ENCODE data around the gene ZNF17. TPM values are rescaled to one million over a fixed set of nuclear protein-coding genes. Genes with fewer than 3 reads are reported as not detected.

Gene ZNF17
- total and polyA plus RNA-seq, 2 of the 8 experiments (the other 6 are each of a cell fraction or from before 2014, with no cell fraction given) = 3.8 to 10.2 TPM

DNA sequence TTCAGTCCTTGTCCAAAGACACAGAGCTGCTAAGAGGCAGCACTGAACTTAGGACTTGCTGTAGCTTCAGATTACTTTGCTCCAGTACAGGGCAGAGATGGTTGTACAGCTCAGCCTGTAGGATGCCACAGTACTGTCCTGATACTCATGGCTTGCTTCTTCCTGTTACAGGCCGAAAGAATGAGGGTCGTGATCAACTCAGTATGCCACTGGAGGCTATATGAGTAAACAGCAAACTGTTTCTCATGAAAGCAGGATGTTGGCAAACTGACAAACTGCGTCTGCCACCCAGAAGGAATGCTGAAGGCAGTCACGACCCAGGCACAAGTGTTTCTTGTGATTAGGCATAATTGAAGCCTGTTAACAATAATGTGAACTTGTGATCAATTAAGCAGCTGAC, 27.0 kb downstream of the ZNF17 start:
- Histone ChIP-seq H3K23ac (ENCODE audit: insufficient read length) (no peak overlapping the region), H3K4me3 (ENCODE audit: extremely low read depth in 1 of 4, insufficient read depth in 2 of 4, low read depth in 3 of 4, low read length in 4 of 4) (no peak overlapping the region), H3K4me1 (replicated peaks in 1 of 4; ENCODE audit: control insufficient read depth in 3 of 4, insufficient read depth in 4 of 4, low read length in 3 of 4) (peaks cover 0 to 7% (median under 1%) of the 10 kb centered on the region in 4 experiments; a peak in 2 of 7 replicates), H2BK120ac (replicated peaks; ENCODE audit: low read depth, low read length) (no peak overlapping the region), H3K9ac (replicated peaks in 1 of 4; ENCODE audit: extremely low read depth in 1 of 4, low read depth in 3 of 4, low read length in 3 of 4) (no peak overlapping the region), H3K27ac (ENCODE audit: low read depth, low read length) (no peak overlapping the region), H3K56ac (replicated peaks; ENCODE audit: insufficient read length, low read depth, low read length) (no peak overlapping the region), H3K4me2 (ENCODE audit: insufficient read depth in 1 of 2, low read depth in 2 of 2, low read length in 2 of 2) (no peak overlapping the region; a peak in 1 of 4 replicates), H2BK5ac (ENCODE audit: low read depth, low read length) (no peak overlapping the region), H4K20me1 (replicated peaks in 1 of 2; ENCODE audit: control insufficient read depth in 1 of 2, insufficient read depth in 2 of 2, low read length in 2 of 2) (peaks cover 0 to 14% of the 10 kb centered on the region in 2 experiments), H4K91ac (replicated peaks; ENCODE audit: insufficient read length, low read length) (no peak overlapping the region), H3K23me2 (ENCODE audit: low read depth, low read length) (peaks cover 4% of the 10 kb centered on the region), H3K4ac (replicated peaks; ENCODE audit: insufficient read length, low read depth, low read length) (no peak overlapping the region), H2BK12ac (ENCODE audit: low read depth, low read length) (no peak overlapping the region), H2AFZ (ENCODE audit: low read length) (no peak overlapping the region), H2BK20ac (ENCODE audit: low read length) (no peak overlapping the region), H2AK5ac (ENCODE audit: low read depth, low read length) (no peak overlapping the region), H3K79me1 (ENCODE audit: low read depth, low read length) (peaks cover 24% of the 10 kb centered on the region), H3K27me3 (replicated peaks in 1 of 4; ENCODE audit: control insufficient read depth in 3 of 4, extremely low read depth in 1 of 4, insufficient read depth in 3 of 4, low read length in 3 of 4) (no peaks in the 10 kb centered on the region), H4K8ac (ENCODE audit: extremely low read depth, insufficient read depth, low read length) (no peak overlapping the region), H2BK15ac (ENCODE audit: low read length) (no peak overlapping the region), H3K79me2 (ENCODE audit: control insufficient read depth in 1 of 2, insufficient read depth in 2 of 2, low read length in 2 of 2) (peaks cover 27 to 69% of the 10 kb centered on the region in 2 experiments), H3K18ac (ENCODE audit: extremely low read depth, low read length) (no peak overlapping the region), H4K5ac (ENCODE audit: insufficient read length, low read depth, low read length) (no peak overlapping the region), H3K9me3 (ENCODE audit: insufficient read depth in 2 of 2, low read depth in 1 of 2, low read length in 1 of 2) (no peaks in the 10 kb centered on the region; a peak in 1 of 4 replicates), H3K14ac (ENCODE audit: insufficient read length) (no peak overlapping the region), H3K36me3 (ENCODE audit: control insufficient read depth in 2 of 4, insufficient read depth in 4 of 4, low read length in 3 of 4) (peaks cover 2 to 5% (median 4%) of the 10 kb centered on the region in 4 experiments; a peak in 5 of 8 replicates)
- no peak for TF ChIP-seq GABPA (IDR thresholded peaks at IDR 0.05; ENCODE audit: borderline replicate concordance, insufficient read depth, low read length)
- TF ChIP-seq KDM5A (IDR thresholded peaks at IDR 0.05; ENCODE audit: low read length) = no peak
- TF ChIP-seq, protein P1, sequence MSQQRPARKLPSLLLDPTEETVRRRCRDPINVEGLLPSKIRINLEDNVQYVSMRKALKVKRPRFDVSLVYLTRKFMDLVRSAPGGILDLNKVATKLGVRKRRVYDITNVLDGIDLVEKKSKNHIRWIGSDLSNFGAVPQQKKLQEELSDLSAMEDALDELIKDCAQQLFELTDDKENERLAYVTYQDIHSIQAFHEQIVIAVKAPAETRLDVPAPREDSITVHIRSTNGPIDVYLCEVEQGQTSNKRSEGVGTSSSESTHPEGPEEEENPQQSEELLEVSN (IDR thresholded peaks at IDR 0.05) = no peak
- no peak for TF ChIP-seq JUND (IDR thresholded peaks at IDR 0.05; ENCODE audit: low read length)
- TF ChIP-seq SP4 (IDR thresholded peaks at IDR 0.05; ENCODE audit: low read length) = no peak
- no peak for TF ChIP-seq NRF1 (IDR thresholded peaks at IDR 0.05; ENCODE audit: low read depth, low read length)
- TF ChIP-seq CTBP2 (IDR thresholded peaks at IDR 0.05; ENCODE audit: borderline replicate concordance, insufficient read depth, insufficient read length, low read length) = no peak
- no peak for TF ChIP-seq BCL11A (IDR thresholded peaks at IDR 0.05; ENCODE audit: low read depth in 2 of 2, low read length in 2 of 2)
- no peak for TF ChIP-seq CHD1 (IDR thresholded peaks at IDR 0.05; ENCODE audit: low read depth, low read length)
- no peak for TF ChIP-seq SIN3A (conservative IDR thresholded peaks at IDR 0.05 in 1 of 2, IDR thresholded peaks at IDR 0.05 in 1 of 2; ENCODE audit: low read depth in 1 of 2, low read length in 2 of 2)
- TF ChIP-seq YY1 (IDR thresholded peaks at IDR 0.05; ENCODE audit: low read depth, low read length) = no peak
- TF ChIP-seq EZH2 (IDR thresholded peaks at IDR 0.05; ENCODE audit: low read depth, low read length, severe bottlenecking) = no peak
- TF ChIP-seq CBX5 (IDR thresholded peaks at IDR 0.05; ENCODE audit: low read depth, low read length) = no peak
- POLR2A ChIA-PET (ENCODE audit: partially characterized antibody) = interaction anchor here (1.0 to 7.0 kb wide), 2 partner anchors 12 to 28 kb away, joined by 3 to 49 read pairs; no protein-coding TSS in a partner anchor
- FAIRE-seq (no peak), DNase-seq (ENCODE audit: low read depth in 1 of 2, low spot score in 2 of 2) (no peak)
- CTCF ChIA-PET (ENCODE audit: partially characterized antibody) = interaction anchor here (0.6 to 2.2 kb wide), 2 partner anchors 13 to 31 kb away, joined by 3 to 8 read pairs; no protein-coding TSS in a partner anchor
- 97% methylated on average over 4 of the region's 4 CpGs; no CpG with 5 or more reads in 1 of the 2 experiments for WGBS, 2 experiments (ENCODE audit: extremely low coverage in 1 of 2, insufficient coverage in 1 of 2, insufficient read length in 1 of 2, insufficient replicate concordance in 2 of 2, low coverage in 1 of 2, low lambda C conversion rate in 2 of 2, missing lambda C conversion rate in 1 of 2)
